GM12875 (cell line): ENCODE data around the gene BRAT1.

ENCODE experiments used
- H3K4me3 ChIP-seq: one replicate; pipeline ENCODE4 v1.5.1; 2011; ENCODE audit warnings: low read depth, low read length, control low read depth
- CTCF ChIP-seq: IDR thresholded peaks from 2 replicates; pipeline ENCODE4 v1.5.1; 2011; ENCODE audit warnings: low read depth, mild to moderate bottlenecking, control low read depth, inconsistent platforms, low read length, moderate library complexity, borderline replicate concordance; ENCODE audit not compliant: insufficient read depth

BRAT1 gene

GRCh38 chr7:2524808-2525657 lies 30.3 kb downstream of the BRAT1 start:
- no peak overlapping the region for H3K4me3 ChIP-seq
- TF ChIP-seq CTCF, result no peak

- TF ChIP-seq CTCF, result no peak
- H3K4me3 ChIP-seq, result no peak overlapping the region
These were observed 31.1 kb downstream of the BRAT1 start for GRCh38 chr7:2523941-2524807.

GRCh38 chr7:2523461-2523936 lies 31.8 kb downstream of the BRAT1 start:
- no peak for TF ChIP-seq CTCF
- H3K4me3 ChIP-seq, result no peak overlapping the region

DNA sequence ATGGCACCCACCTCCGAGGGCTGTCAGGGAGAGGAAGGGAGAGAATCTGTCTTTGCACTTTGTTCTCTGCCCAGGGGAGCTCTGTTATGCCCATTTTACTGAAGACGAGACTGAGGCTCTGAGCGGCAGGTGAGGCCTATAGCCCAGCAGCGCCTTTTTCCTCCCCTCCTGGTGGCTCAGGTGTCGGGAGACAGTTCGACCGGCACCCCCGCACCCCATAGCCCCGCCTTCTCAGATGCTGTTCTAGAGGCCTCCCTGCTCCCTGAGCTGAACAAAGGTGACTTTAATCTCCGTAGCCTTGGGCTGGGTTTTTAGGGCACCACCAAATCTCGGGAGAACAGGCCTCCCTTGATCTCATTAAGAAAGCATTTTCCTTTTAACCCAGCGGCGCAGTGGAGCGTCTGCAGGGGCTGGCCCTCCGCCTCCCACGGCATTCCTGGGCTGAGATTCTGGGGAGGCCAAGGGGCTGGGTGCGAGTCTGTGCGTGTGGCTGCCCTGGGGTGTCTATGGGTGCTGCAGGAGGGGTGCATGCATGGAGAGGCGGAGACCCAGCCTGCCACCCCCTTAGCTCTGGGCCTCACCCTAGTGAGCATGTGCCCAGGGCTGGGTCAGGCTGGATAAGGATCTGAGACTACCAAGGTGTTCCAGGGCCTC lies 32.4 kb downstream of the BRAT1 start:
- TF ChIP-seq CTCF, result no peak
- no peak overlapping the region for H3K4me3 ChIP-seq

GRCh38 chr7:2521952-2522591 lies 33.3 kb downstream of the BRAT1 start:
- no peak for TF ChIP-seq CTCF
- H3K4me3 ChIP-seq, result no peak overlapping the region

DNA sequence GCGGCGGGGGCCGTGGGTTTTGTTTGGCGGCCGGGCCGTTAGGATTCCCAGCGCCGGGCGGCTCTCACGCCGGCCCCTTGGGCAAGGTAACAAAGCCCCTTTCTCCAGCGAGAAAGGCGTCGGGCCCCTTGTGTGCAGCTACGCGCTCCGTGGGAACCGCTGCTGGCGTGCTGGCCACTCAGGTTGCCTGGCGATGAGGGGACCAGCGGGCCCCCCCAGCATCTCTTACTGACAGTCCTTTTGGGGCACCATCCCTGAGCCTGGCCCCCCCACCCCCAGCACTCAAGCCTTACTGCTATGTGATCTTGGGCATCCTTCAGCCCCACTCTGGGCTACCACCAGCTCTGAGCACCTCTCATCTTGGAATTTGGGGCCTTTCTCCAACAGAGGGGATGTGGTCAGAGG lies 34.0 kb downstream of the BRAT1 start:
- no peak overlapping the region for H3K4me3 ChIP-seq

More for the DNA sequence above, 34.0 kb downstream of the BRAT1 start:
- TF ChIP-seq CTCF, result no peak
